Measurements from ENCODE around the gene ZNF93. TPM values are rescaled to one million over a fixed set of nuclear protein-coding genes. Genes with fewer than 3 reads are reported as not detected.

The ZNF93 gene
- total and polyA plus RNA-seq, 9 of the 15 experiments (the other 6 are each of a cell fraction or from before 2014, with no cell fraction given), result 11.1 to 26.3 (median 17.1) TPM

- no peak for TF ChIP-seq USF1 (CRISPR knock-in tag; IDR thresholded peaks at IDR 0.05)
- no peak for TF ChIP-seq AFF4 (CRISPR knock-in tag; IDR thresholded peaks at IDR 0.05)
- peak; percentile 14; the same call in 1 of the 2 replicates for TF ChIP-seq KLF16 (IDR thresholded peaks at IDR 0.05)
- no peak for TF ChIP-seq NFYB (IDR thresholded peaks at IDR 0.05; ENCODE audit: extremely low read depth, insufficient read length)
- peak; percentile 19; the same call in 1 of the 2 replicates for TF ChIP-seq NFIC (IDR thresholded peaks at IDR 0.05)
- no peak for TF ChIP-seq ZNF780A (CRISPR knock-in tag; IDR thresholded peaks at IDR 0.05)
- no peak for TF ChIP-seq GATAD2A (IDR thresholded peaks at IDR 0.05)
- TF ChIP-seq HMBOX1 (IDR thresholded peaks at IDR 0.05), result peak; percentile 30; the same call in 1 of the 2 replicates
- TF ChIP-seq NR1H2 (CRISPR knock-in tag; IDR thresholded peaks at IDR 0.05), result no peak
- peak in 1 of 3 experiments; percentile 61; a peak in 2 of 6 replicates for TF ChIP-seq ZBTB11 (CRISPR knock-in tag; IDR thresholded peaks at IDR 0.05)
- peak; percentile 44; the same call in 1 of the 2 replicates for TF ChIP-seq MTA2 (IDR thresholded peaks at IDR 0.05; ENCODE audit: low read depth)
- peak; percentile 77 for TF ChIP-seq ZNF263 (CRISPR knock-in tag; IDR thresholded peaks at IDR 0.05; ENCODE audit: borderline replicate concordance)
- TF ChIP-seq HES1 (IDR thresholded peaks at IDR 0.05; ENCODE audit: low read depth), result no peak
- TF ChIP-seq HLTF (IDR thresholded peaks at IDR 0.05), result no peak
- peak; percentile 41; the same call in 1 of the 2 replicates for TF ChIP-seq FOXM1 (IDR thresholded peaks at IDR 0.05; ENCODE audit: low read depth)
- TF ChIP-seq FOXM1 (CRISPR knock-in tag; IDR thresholded peaks at IDR 0.05; ENCODE audit: low read depth), result no peak
- TF ChIP-seq DMBX1 (CRISPR knock-in tag; IDR thresholded peaks at IDR 0.05; ENCODE audit: borderline replicate concordance), result 0 out of 2 replicates have a peak, but pooled peaks have one; percentile 24
- TF ChIP-seq SMARCE1 (IDR thresholded peaks at IDR 0.05), result peak; percentile 33; the same call in 1 of the 2 replicates
These were observed 43.3 kb downstream of the ZNF93 start (continued) for GRCh38 chr19:19943848-19944582.

Data from K562 (cell line).